KOPT-K1 (cell line): ENCODE measurements around the gene KLHL21.
A peak's percentile ranks its signal among the peaks of the same experiment; 100 is the strongest.

Experiments
- H3K27ac ChIP-seq: fragments of 200-600 bp; sonication (generic); 2 replicates; pipeline ENCODE4 v1.5.1; 2016; ENCODE audit warnings: antibody characterized with exemption, mild to moderate bottlenecking, low read depth, low read length; ENCODE audit not compliant: poor library complexity, severe bottlenecking
- H3K36me3 ChIP-seq: fragments of 200-600 bp; sonication (generic); 2 replicates; pipeline ENCODE4 v1.5.1; 2017; ENCODE audit warnings: antibody characterized with exemption, mild to moderate bottlenecking, low read length, moderate library complexity; ENCODE audit not compliant: insufficient read depth
- H3K9me3 ChIP-seq: fragments of 200-600 bp; sonication (generic); 2 replicates; pipeline ENCODE4 v1.5.1; 2017; ENCODE audit warnings: antibody characterized with exemption, low read length, mild to moderate bottlenecking; ENCODE audit not compliant: insufficient read depth, poor library complexity, severe bottlenecking

The KLHL21 gene

DNA sequence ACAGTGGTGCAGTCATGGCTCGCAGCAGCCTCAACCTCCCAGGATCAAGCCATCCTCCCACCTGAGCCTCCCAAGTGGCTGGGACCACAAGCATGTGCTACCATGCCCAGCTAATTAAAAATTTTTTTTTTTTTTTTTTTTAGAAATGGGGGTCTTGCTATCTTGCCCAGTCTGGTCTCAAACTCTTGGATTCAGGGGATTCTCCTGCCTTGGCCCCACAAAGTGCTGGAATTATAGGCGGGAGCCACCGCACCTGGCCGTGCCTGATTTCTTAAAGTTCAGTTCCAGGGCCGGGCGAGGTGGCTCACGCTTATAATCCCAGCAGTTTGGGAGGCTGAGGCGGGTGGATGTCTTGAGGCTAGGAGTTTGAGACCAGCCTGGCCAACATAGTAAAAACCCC, 28.4 kb upstream of the KLHL21 start:
- H3K36me3 ChIP-seq, result peaks cover 85% of the 10 kb centered on the region

DNA sequence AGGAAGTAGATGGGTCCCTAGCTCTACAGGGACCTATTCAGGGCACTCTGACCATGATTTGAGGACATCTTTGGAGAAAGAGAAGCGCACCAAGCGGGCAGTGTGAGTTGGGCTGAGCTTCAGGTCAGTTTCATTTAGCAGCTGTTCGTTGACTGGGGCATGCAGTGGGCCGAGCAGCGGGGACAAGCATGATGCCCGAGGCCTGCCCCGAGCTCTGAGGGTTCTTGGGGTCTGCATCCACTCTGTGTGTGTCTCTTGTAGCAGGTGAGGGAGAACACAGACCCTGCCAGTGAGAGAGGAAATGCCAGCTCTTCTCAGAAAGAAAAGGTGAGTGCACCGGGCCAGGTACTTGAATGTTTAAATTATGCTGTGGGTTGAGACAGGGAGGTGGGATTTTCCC, 27.4 kb upstream of the KLHL21 start:
- H3K36me3 ChIP-seq, result peaks cover 75% of the 10 kb centered on the region
- H3K9me3 ChIP-seq, result no peaks in the 10 kb centered on the region
- H3K27ac ChIP-seq, result no peak overlapping the region

More for the DNA sequence above, 28.4 kb upstream of the KLHL21 start:
- no peak overlapping the region for H3K27ac ChIP-seq
- H3K9me3 ChIP-seq, result no peaks in the 10 kb centered on the region

DNA sequence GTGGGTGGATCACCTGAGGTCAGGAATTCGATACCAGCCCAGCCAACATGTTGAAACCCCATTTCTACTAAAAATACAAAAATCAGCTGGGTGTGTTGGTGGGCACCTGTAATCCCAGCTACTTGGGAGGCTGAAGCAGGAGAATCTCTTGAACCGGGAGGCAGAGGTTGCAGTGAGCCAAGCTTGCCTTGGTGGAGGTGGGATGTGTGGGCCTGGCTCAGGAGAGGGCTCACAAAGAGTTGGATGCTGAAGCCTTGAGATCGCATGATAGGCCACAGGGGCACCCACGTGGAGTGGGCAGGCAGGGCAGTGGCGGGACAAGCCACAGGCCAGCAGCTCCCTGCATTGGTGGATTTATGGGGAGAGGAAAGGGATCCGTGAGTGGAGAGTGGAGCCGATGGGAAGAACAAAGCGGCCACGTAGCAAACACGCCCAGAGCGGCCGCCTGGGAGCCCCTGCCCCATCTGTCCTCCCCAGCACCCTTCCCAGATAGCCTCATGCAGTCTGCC, 26.4 kb upstream of the KLHL21 start:
- peaks cover 68% of the 10 kb centered on the region for H3K36me3 ChIP-seq
- H3K27ac ChIP-seq, result no peak overlapping the region
- H3K9me3 ChIP-seq, result no peaks in the 10 kb centered on the region

DNA sequence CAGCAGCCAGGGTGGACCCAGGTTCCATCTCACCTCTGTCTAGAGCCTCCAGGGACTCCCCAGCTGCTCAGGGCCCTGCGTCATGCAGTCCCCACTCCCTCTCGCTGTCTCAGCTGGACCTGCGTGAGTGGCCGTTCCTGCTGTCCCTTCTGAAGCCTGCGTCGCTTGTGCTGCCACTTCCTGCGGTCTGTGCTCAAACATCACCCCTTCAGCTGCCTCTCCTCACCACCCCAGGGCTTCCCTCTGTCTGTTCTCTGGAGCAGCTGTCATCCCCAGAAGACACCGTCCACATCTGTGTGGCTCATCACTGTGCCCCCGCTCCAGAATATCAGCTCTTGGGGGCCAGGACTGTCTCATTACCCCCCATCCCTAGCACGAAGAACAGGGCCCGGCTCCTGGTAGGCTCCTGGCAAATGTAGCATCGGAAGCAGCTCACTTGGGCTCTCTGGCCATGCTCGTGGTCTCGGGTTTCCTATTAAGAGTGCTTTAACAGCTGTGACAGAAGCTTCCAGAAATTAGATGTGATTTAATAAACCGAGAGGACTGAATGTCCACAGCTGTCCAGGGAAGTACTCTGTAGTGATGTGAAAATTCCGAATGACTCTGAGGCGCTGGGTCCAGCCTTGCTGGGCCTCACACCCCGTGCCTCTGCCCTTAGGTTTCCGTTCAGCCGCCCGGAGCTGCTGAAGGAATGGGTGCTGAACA, 25.3 kb upstream of the KLHL21 start:
- Histone ChIP-seq H3K27ac (no peak overlapping the region), H3K36me3 (peaks cover 68% of the 10 kb centered on the region), H3K9me3 (no peaks in the 10 kb centered on the region)

DNA sequence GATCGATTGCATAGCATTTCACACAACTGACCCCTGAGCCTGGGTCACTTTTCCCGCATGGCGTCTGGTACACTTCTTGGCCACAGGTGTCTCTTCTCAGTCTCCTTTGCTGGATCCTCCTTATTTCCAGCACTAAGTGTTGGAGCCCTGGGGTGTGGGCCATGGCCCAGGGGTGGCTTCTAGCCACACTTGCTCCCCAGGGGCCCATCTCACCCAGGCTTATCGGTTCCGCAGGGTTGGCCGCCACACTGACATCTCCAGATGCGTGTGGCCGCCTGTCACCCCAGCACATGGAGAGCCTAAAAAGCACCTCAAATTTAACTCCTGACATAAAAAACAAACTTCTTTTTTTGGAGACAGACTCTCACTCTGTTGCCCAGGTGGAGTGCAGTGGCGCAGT, 24.4 kb upstream of the KLHL21 start:
- H3K27ac ChIP-seq, result no peak overlapping the region
- H3K9me3 ChIP-seq, result no peaks in the 10 kb centered on the region
- peaks cover 68% of the 10 kb centered on the region for H3K36me3 ChIP-seq

DNA sequence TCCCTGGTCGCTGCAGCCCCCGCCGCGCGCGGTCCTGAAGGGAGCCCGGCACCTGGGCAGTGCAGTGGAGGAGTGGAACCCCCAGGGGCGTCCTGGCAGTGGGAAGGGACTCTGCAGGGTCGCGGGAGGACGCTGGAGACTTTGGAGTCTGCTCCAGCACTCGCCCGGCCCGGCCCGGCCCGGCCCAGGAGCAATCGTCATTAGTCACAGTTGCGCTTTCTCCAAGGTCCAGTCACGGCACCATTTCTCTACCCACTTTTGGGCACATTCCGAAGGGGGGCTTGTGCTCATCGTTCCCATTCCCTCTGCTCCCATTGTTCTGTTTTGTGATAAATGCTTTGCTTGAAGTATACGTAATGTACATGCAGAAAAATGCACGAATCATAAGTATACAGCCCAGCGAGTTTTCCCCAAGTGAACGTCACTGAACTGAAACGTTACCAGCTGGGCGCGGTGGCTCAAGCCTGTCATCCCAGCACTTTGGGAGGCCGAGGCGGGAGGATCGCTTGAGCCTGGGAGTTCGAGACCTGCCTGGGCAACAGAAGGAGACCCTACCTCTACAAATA, 23.0 kb upstream of the KLHL21 start:
- Histone ChIP-seq H3K9me3 (no peaks in the 10 kb centered on the region), H3K36me3 (peaks cover 76% of the 10 kb centered on the region), H3K27ac (peak overlapping the region; percentile 70)

DNA sequence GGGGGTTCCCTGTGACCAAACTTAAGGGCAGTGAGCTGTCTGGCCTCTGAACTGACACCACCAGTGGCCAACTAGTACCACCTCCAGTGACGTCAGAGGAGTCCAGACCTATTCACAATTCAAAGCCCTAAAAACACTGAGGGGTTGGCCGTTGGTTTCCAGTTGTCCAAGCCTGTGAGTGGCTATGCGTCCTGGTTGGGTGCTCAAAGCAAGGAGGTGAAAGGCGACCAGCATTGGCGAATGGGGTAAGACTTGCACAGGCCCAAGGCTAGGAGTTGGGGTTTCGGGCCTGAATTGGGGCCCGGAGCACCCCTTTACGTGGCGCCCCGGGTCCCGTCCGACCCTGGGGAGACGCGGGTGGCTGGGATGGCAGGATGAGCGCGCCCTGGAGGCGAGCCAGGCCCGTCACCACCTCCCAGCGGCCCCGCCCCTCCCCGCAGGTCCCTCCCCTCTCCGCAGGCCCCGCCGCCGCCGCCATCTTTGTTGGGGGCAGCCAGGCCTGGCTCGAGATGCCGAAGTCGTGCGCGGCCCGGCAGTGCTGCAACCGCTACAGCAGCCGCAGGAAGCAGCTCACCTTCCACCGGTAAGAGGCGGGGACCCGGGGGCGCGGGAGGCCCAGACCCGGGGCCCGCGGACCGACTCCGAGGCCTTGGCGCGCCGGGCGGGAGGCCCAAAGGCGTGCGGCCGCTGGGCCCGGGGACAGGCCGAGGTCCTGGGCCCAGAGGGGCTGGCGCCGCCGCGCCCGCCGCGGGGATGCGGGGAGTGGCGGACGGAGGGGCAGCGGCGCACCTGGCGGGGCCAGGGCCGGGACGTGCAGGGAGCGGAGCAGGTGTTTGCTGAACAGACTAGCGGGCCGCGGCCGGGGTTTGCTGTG, 22.3 kb upstream of the KLHL21 start, which contains the start of gene THAP3:
Gene THAP3, plus strand, starts transcription at position 159 of the 874 bp plus-strand sequence. Its CDS starts 351 bp downstream, at position 510.
- peak within 1 kb of the TSS; percentile 70 for H3K27ac ChIP-seq
- no peaks in the 10 kb centered on the region for H3K9me3 ChIP-seq
- peaks cover 78% of the 10 kb centered on the region for H3K36me3 ChIP-seq

DNA sequence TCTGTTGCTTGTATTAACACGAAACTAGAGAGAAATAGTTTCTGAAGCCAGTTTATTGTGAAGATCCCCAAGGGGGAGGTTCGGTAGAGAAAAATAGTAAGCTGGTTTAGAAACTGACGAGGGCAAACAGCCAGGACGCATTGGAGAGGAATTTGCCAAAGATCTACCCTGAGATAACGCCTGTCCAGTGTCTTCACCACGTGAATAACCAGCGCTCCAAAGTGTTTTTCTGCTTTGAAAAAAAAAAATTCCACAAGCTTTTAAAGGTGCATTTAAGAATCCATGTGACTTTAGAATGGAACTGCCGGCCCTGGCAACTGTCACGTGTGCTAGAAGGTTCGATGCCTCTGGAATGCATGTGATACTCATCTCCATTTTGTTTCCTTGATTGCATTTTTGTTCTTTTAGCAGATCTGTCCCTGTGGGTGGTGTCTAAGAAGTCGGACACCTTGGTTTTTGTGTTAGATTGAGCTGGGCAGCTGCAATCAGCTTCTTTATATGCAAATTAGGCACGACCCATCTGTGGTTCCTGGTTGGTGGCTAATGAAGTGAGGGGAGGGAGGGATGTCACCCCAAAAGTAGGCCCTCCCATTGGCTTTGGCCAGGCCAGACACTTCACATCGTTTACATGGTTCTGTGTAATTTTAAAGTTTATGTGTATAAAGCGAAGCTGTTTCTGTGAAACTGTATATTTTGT, 20.7 kb upstream of the KLHL21 start:
- Histone ChIP-seq H3K9me3 (no peaks in the 10 kb centered on the region), H3K36me3 (peaks cover 78% of the 10 kb centered on the region), H3K27ac (no peak overlapping the region)

DNA sequence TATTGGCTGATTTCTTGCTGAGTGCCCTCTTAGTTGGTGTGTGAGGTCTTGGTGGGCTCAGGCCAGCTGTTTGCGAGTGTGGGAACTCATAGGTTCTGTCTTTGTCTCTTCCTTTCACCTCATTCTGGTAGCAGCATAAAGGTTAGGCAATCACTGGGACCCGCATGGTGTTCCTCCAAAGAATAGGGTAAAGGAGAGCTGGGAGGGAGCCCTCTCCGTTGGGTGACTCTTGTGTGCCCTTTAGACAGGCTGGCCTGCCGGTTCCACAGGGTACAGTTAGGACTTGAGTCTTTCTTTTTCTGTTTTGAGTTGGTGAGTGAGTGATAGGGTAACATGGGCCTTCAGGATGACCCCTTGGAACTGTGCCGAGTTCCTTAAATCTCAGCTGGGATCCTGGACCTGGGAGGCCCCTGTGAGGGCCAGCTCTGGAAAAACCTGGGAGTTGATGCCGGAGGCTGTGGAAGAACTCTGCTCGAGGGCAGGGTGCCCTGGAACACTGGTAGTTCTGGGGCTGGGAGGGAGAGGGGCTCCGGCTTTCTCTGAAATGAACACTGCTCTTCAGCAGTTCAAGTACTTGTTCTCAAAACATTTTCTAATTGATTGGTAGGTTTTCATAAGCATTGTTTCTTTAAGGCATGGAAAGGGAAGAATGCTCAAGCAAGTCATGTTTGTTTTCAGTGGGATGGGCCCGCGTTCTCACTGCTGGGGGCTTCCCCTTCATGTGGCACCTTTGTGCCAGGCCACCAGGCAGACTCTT, 19.9 kb upstream of the KLHL21 start:
- peaks cover 78% of the 10 kb centered on the region for H3K36me3 ChIP-seq
- H3K27ac ChIP-seq, result no peak overlapping the region
- H3K9me3 ChIP-seq, result no peaks in the 10 kb centered on the region

DNA sequence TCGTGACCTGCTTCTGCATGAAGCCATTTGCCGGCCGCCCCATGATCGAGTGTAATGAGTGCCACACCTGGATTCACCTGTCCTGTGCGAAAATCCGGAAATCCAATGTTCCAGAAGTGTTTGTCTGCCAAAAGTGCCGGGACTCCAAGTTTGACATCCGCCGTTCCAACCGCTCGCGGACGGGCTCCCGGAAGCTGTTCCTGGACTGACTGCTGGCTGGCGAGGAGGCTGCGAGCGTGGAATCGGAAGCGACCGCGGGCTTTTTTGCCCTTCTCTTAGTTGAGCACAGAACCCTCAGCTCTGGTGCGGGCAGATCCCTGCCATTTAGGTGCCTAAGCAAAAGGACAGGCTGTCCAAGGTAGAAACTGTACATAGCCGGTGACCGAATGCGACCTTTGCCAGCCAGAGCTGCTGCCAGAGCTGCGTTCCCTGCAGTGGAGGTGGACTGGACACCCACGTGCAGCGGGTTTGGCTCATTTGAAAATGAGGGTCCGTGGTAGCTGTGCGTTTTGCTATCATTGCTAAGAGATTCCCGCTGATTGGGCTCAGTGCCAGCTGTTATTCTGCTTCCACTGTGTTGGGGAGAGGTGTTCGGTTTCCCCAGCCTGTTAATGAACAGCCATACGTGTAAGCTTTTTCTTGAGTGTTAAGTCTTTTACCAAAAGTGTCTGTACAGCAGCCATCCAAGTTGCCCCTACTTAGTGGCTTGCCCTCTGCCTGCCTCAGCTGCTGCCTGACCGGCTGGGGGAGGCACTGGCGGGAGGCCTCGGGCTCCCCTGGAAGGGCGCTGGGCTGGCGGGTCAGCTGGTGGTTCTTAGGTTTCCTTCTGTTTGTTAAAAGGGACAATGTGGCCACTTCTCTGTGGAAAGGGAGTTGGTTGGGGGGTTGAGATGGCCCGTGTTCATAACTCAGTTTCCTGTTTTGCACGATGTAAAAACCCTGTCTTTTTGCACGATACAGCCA, 19.0 kb upstream of the KLHL21 start:
- no peak overlapping the region for H3K27ac ChIP-seq
- peaks cover 78% of the 10 kb centered on the region for H3K36me3 ChIP-seq
- no peaks in the 10 kb centered on the region for H3K9me3 ChIP-seq

DNA sequence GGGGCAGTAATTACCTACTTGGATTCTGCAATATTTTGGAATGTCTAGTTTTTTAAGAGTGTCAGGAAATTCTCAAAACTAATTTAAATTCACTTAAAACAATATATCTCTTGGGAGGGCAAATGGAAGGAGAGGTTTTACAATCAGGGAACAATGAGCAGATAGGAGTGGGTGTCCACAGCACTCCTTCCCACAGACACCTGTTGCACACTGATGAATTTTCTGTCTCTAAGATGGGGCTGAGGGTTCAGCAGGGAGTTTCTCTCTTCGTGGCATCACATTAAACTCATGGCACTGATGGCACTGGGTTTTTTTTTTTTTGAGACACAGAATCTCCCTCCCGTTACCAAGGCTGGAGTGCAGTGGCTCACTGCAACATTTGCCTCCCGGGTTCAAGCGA, 16.4 kb upstream of the KLHL21 start:
- Histone ChIP-seq H3K9me3 (no peaks in the 10 kb centered on the region), H3K36me3 (peaks cover 76% of the 10 kb centered on the region), H3K27ac (no peak overlapping the region)

DNA sequence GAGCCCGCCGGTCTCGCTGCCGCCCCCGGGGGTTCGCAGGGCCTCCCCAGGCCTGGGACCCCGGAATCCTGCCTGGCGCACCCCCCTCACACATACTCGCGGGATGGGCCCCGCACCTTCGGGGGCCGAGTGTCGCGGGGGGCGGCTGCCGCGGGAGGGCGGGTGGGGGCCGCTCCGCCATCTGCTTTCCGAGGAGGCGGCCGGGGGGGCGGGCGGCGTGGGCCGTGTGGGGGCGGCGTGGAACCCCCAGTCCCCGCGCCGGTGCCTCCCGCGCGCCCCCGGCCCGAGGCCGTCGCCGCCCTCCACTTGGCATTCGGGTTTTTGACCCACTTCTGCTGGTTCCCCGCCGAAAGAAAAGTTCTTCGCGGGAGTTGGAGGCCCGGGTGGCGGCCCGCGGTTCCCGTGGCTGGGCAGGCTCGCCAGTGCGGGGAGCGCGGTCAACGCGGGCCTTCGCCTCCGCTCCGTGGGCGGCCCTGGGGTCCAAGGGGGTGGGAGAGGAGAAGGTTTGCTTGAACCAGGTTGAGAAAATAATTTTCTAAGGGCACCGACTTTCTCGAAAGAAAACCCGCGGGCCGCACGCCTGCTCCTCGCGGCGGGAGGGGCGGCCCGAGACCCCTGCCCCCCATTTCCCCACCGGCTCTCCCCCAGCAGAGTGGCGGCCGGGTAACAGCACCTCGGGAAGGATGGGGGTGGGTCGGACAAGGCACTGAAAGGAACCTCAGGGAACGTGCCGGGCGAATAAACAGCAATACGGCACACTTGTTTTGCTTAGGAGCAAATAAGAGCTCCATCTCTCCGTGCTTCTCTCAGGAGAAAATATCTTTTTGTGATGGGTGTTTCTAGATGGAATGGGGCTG, 12.5 kb upstream of the KLHL21 start:
- Histone ChIP-seq H3K36me3 (peaks cover 38% of the 10 kb centered on the region), H3K9me3 (no peaks in the 10 kb centered on the region), H3K27ac (no peak overlapping the region)
